ENCODE measurements around the gene CFAP299. TPM values are rescaled to one million over a fixed set of nuclear protein-coding genes. Genes with fewer than 3 reads are reported as not detected.
A peak's percentile ranks its signal among the peaks of the same experiment; 100 is the strongest.

Gene CFAP299
- total RNA-seq, 1 donor from 2014 or later = 5.1 TPM

- Histone ChIP-seq H3K9me3 (no peaks in the 10 kb centered on the region), H3K27me3 (ENCODE audit: low read depth) (no peaks in the 10 kb centered on the region), H3K4me3 (no peak overlapping the region), H3K36me3 (no peaks in the 10 kb centered on the region), H3K4me1 (no peaks in the 10 kb centered on the region), H3K27ac (no peak overlapping the region)
- intact Hi-C loops (cut with DNase I) = no loop called here
- ATAC-seq = no peak
- no peak for DNase-seq
- TF ChIP-seq CTCF (IDR thresholded peaks at IDR 0.05) = no peak
Observed at GRCh38 chr4:80613470-80613869, 277.9 kb downstream of the CFAP299 start.

GRCh38 chr4:80614319-80614718 is 278.8 kb downstream of the CFAP299 start:
- H3K27me3 ChIP-seq (ENCODE audit: low read depth) = no peaks in the 10 kb centered on the region
- TF ChIP-seq CTCF (IDR thresholded peaks at IDR 0.05) = no peak
- H3K9me3 ChIP-seq = no peaks in the 10 kb centered on the region
- no peaks in the 10 kb centered on the region for H3K36me3 ChIP-seq
- no peak overlapping the region for H3K4me3 ChIP-seq
- H3K4me1 ChIP-seq = no peaks in the 10 kb centered on the region
- DNase-seq (no peak), ATAC-seq (no peak)
- no peak overlapping the region for H3K27ac ChIP-seq
- intact Hi-C loops (cut with DNase I) = no loop called here

DNA sequence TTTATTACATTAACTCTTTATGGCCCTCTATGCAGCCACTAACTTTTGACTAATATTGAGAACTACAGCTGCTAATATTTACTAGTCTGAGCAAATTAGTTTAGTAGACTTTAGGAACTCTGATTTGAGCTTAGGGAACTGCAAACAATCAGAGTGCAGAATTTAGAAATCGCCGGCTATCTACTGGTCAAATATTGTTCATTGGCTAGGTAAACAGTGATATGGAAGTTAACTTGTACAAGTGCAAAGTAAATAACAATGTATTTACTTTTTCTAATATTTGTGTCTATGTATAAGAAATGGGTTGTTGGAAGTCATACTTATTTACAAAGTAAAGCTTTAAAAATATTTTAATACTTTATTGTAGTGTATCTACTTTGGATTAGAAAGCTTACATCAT is 279.6 kb downstream of the CFAP299 start:
- no peak overlapping the region for H3K27ac ChIP-seq
- DNase-seq (no peak), ATAC-seq (peak in 1 of 2 donors; percentile 85)

DNA sequence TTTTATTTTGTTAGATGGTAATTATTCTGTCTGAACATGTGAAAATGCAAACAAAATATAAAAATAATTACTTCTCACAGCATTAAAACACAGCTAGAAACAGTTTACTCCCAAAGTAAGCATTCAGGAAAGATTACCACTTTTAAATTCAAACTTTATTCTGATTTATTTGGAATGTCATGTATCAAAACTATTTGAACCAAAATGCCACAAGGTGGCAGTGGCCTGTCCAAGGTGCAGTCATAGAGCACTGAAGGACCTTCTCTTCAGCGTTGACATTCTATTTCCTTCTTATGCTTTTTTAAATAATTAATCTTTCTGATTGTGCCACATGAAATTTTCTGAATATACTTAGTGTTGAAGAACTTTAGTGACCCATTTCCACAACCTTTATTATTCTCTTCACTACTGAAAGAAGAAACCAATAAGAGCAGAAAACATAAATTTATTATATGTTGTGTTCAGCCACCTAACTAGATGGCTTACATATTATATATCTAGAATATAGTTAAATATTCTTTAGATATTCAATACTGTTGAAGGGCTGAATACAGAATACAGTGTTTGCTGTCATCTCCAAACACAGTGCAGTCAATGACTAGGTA is 283.6 kb downstream of the CFAP299 start:
- no peak for TF ChIP-seq CTCF (IDR thresholded peaks at IDR 0.05)
- H3K9me3 ChIP-seq = peaks cover 7% of the 10 kb centered on the region
- H3K36me3 ChIP-seq = no peaks in the 10 kb centered on the region
- intact Hi-C loops (cut with DNase I) = no loop called here
- DNase-seq (no peak), ATAC-seq (no peak)
- H3K4me1 ChIP-seq = no peaks in the 10 kb centered on the region
- no peak overlapping the region for H3K27ac ChIP-seq
- H3K4me3 ChIP-seq = no peak overlapping the region
- no peaks in the 10 kb centered on the region for H3K27me3 ChIP-seq (ENCODE audit: low read depth)

More for the DNA sequence above, 279.6 kb downstream of the CFAP299 start:
- no peak for TF ChIP-seq CTCF (IDR thresholded peaks at IDR 0.05)
- Histone ChIP-seq H3K4me1 (no peaks in the 10 kb centered on the region), H3K36me3 (no peaks in the 10 kb centered on the region), H3K27me3 (ENCODE audit: low read depth) (no peaks in the 10 kb centered on the region), H3K4me3 (no peak overlapping the region), H3K9me3 (no peaks in the 10 kb centered on the region)
- intact Hi-C loops (cut with DNase I) = no loop called here

- no peaks in the 10 kb centered on the region for H3K36me3 ChIP-seq
- no peaks in the 10 kb centered on the region for H3K27me3 ChIP-seq (ENCODE audit: low read depth)
- H3K4me1 ChIP-seq = no peaks in the 10 kb centered on the region
- H3K4me3 ChIP-seq = no peak overlapping the region
- H3K27ac ChIP-seq = no peak overlapping the region
- intact Hi-C loops (cut with DNase I) = no loop called here
- no peak for TF ChIP-seq CTCF (IDR thresholded peaks at IDR 0.05)
- peaks cover 4% of the 10 kb centered on the region for H3K9me3 ChIP-seq
- no peak for DNase-seq
- no peak for ATAC-seq
Observed at GRCh38 chr4:80631861-80632260, 296.3 kb downstream of the CFAP299 start.
